Ramos (cell line): ENCODE measurements around the gene CDKN2AIPNL.
"Not testable (repeated sequence)": the region's sequence is repeated elsewhere in the genome, so short reads cannot be mapped to it uniquely, and the experiment has no call there.

Source experiments
- in situ Hi-C: fragments of 300-500 bp; cut with MboI; formaldehyde crosslinking; loops from one replicate; pipeline ENCODE4 v1.14.3; 2022; ENCODE audit warnings: low sequenced_read_pairs; ENCODE audit not compliant: unreplicated experiment

The CDKN2AIPNL gene

GRCh38 chr5:134439210-134439654 is 27.6 kb upstream of the CDKN2AIPNL start:
- in situ Hi-C loops = no loop called here

- in situ Hi-C loops = no loop called here
Observed at GRCh38 chr5:134438721-134439123, 27.0 kb upstream of the CDKN2AIPNL start.

DNA sequence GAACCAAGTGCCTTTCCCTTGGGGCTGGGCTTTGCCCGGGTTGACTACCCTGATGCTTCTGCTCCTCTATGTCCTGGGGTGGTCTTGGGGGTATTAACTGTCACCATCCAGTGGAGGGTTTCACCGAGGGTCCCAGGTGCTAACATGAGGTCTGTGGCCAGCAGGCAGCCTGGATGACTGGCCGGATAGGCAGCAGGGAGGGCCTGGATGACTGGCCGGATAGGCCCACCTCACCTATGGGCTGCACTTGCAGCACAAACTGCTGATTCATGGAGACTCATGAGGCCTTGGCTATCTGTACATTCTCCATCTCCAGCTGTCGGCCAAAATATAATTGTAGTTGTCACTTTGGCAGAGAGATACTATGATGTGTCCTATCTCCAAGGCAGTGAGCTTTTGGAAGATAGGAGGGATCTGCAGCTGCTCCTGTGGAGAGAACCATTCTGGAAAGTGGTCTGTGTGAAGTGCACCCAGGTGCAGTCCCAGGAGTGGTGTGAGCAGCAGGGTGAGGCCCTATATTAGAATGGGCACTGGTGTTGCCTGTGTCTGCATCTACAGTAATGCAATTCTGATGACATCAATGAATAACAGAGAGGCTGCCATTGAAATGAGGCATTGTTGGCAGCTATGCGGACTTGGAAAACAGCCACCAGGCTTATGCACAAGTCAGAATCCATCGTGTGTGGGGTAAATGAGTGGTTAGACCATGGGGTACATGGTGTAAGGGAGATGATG is 26.3 kb upstream of the CDKN2AIPNL start:
- in situ Hi-C loops = no loop called here

GRCh38 chr5:134437340-134437846 is 25.7 kb upstream of the CDKN2AIPNL start:
- in situ Hi-C loops = no loop called here

DNA sequence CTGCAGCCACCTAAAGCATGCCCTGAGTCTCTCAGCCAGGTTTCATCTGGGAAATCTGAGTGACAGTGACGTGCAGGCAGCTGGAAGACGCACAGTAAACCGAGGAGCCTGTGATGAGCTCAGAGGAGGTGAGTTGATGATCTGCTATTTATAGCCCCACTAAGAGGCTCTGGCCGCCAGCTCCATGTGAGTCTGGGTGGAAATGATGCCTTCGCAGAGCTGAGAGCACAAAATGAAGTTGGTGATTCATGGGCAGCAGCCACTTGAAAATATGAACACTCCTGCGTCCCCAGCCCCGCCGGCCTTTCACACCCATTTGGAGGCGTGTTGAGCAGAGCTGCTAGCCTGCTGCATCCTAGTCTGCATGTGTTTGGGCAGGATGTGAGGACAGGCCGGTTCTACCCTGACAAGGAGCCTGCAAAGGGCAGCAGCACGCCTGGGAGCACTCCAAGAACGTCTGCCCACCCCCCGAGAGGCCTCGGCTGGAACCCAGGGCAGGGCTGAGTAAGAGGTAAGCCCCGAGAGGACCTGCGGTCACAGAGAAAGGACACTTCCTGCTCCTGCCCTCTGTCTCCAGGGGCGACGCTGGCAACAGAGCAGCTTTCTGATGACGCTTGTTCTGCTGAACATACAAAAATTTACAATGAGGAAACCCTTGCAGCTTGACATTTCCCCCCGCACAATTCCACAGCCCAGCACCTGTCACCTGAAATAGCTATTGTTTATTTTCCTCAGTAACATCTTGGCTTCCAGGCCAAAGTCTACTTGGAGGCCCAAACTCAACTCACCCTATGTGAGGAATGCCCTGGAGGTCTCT is 25.1 kb upstream of the CDKN2AIPNL start:
- in situ Hi-C loops = no loop called here

GRCh38 chr5:134435560-134435959 is 23.9 kb upstream of the CDKN2AIPNL start:
- in situ Hi-C loops = no loop called here

- in situ Hi-C loops = no loop called here
Observed at GRCh38 chr5:134432677-134433359, 21.1 kb upstream of the CDKN2AIPNL start.

- in situ Hi-C loops = no loop called here
Observed at GRCh38 chr5:134432174-134432573, 20.5 kb upstream of the CDKN2AIPNL start.

- in situ Hi-C loops = no loop called here
Observed at GRCh38 chr5:134430001-134430569, 18.4 kb upstream of the CDKN2AIPNL start.

DNA sequence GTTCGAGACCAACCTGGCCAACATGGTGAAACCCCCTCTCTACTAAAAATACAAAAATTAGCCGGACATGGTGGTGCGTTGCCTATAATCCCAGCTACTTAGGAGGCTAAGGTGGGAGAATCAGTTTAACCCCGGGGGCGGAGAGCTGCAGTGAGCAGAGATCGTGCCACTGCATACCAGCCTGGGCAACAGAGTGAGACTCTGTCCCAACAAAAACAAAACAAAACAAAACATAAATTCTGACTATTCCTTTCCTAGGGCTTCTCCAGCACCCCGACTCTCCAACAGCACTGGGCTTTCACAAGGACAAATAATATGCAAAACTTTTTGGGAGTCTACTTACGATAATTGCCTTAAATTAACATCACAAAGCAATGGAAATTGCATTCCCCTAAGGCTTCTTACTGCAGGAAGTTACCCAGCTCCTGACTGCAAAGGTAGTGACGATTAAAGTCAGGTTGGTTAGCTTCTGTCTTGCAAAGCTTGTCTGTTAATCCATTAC is 15.9 kb upstream of the CDKN2AIPNL start:
- in situ Hi-C loops = no loop called here

DNA sequence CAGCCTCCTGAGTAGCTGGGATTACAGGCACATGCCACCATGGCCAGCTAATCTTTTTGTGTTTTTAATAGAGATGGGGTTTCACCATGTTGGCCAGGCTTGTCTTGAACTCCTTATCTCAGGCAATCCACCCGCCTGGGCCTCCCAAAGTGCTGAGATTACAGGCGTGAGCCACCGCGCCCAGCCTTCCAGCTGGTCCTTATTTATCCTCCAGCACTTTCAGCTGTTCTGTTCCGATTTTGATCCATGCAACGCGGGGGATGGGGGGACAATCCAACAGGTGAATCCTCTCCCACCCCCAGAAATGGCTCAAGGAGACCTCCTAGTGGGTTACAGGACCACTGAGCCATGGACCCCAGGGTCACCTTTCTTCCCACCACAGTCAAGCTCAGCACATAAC is 14.7 kb upstream of the CDKN2AIPNL start:
- in situ Hi-C loops = no loop called here

GRCh38 chr5:134423376-134423775 is 11.7 kb upstream of the CDKN2AIPNL start:
- in situ Hi-C loops = no loop called here

- in situ Hi-C loops = no loop called here
Observed at GRCh38 chr5:134422791-134423365, 11.2 kb upstream of the CDKN2AIPNL start.

- in situ Hi-C loops = not testable (repeated sequence)
Observed at GRCh38 chr5:134421038-134421437, 9.4 kb upstream of the CDKN2AIPNL start.

DNA sequence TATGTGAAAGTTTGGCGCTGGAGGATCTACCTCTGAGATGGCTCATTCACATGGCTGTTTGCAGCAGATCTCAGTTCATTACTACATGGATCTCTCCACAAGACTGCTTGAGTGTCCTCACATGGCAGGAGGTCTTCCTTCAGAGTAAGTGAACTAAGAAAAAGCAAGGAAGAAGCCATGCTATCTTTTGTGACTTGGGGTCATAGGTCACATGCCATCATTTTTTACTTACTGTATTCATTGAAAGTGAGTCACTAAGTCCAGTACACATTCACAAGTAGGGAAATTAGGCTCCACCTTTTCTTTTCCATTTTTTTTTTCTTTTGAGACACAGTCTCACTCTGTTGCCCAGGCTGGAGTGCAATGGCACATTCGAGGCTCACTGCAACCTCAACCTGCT is 8.7 kb upstream of the CDKN2AIPNL start:
- in situ Hi-C loops = no loop called here

GRCh38 chr5:134418958-134419357 is 7.3 kb upstream of the CDKN2AIPNL start:
- in situ Hi-C loops = no loop called here

DNA sequence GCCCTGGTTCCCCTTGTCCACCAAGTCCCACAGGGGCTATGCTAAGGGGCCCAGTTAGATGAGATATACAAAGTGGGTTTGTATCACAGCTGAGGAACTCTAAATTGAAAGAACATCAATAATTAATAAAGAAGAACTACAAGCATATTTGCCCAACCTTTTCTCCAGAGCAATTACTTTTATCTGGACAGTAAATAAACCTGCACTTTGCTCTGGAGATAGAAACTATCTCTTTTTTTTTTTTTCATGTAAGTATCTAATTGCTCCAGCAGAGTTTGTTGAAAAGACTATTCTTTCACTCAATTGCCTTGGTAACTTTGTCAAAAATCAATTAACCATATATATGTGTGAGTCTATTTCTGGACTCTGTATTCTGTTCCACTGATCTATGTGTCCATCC is 6.0 kb upstream of the CDKN2AIPNL start:
- in situ Hi-C loops = no loop called here

GRCh38 chr5:134413046-134413445 is 1.4 kb upstream of the CDKN2AIPNL start:
- in situ Hi-C loops = no loop called here

DNA sequence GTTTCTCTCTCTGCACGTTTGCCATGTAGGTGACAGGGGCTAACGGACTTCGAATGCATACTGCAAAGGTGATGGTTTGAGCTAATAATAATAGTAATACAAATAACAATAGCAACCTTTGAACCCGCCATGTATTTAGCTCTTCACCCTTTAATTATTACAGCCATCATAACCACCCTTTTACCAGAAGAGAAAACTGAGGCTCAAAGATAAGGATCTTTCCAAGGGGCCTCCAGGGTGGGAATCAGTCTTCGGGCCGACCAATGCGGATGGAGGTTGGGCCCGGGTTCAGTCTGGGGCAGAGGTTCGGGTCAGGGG is 494 bp downstream of the CDKN2AIPNL start:
- in situ Hi-C loops = no loop called here

GRCh38 chr5:134410822-134411221 is 859 bp downstream of the CDKN2AIPNL start:
- in situ Hi-C loops = no loop called here
